Stimulated activated naive CD4-positive, alpha-beta T cell treated with Interleukin-2 at 50 U/mL for 16 hours (primary cell): ENCODE results near the gene CYP51A1.
A peak's percentile ranks its signal among the peaks of the same experiment; 100 is the strongest.
"Not testable (repeated sequence)": the region's sequence is repeated elsewhere in the genome, so short reads cannot be mapped to it uniquely, and the experiment has no call there.

ENCODE experiments used
- DNase-seq: peaks from one replicate; lab custom pipeline; 2025; lab: John Stamatoyannopoulos, UW

CYP51A1 gene

GRCh38 chr7:92134271-92135051, at the start of gene CYP51A1:
Gene CYP51A1, minus strand, starts transcription at chr7:92134477. Its CDS starts 113 bp downstream, at chr7:92134364.
- peak; percentile 90 for DNase-seq

- peak; percentile 83 for DNase-seq
These were observed 44.9 kb upstream of the CYP51A1 start, which contains the start of gene LRRD1 for GRCh38 chr7:92178928-92179924. Gene LRRD1, minus strand, starts transcription at chr7:92179142. Its CDS starts 13,940 bp downstream, at chr7:92165202.

GRCh38 chr7:92177362-92177761, 43.1 kb upstream of the CYP51A1 start:
- DNase-seq: no peak

GRCh38 chr7:92169529-92169928, 35.3 kb upstream of the CYP51A1 start:
- DNase-seq: not testable (repeated sequence)

- no peak for DNase-seq
These were observed 27.0 kb upstream of the CYP51A1 start for GRCh38 chr7:92161271-92161670.

- no peak for DNase-seq
These were observed 24.6 kb upstream of the CYP51A1 start for GRCh38 chr7:92158660-92159575.

GRCh38 chr7:92156990-92157389, 22.7 kb upstream of the CYP51A1 start:
- no peak for DNase-seq

- DNase-seq: no peak
These were observed 20.9 kb upstream of the CYP51A1 start for GRCh38 chr7:92155108-92155739.

- no peak for DNase-seq
These were observed 16.3 kb upstream of the CYP51A1 start for GRCh38 chr7:92150450-92151017.

GRCh38 chr7:92149736-92150239, 15.5 kb upstream of the CYP51A1 start:
- DNase-seq: no peak

- not testable (repeated sequence) for DNase-seq
These were observed 9.1 kb upstream of the CYP51A1 start for GRCh38 chr7:92143192-92143880.

- not testable (repeated sequence) for DNase-seq
These were observed 8.5 kb upstream of the CYP51A1 start for GRCh38 chr7:92142791-92143190.

GRCh38 chr7:92141161-92141560, 6.9 kb upstream of the CYP51A1 start:
- DNase-seq: no peak

GRCh38 chr7:92137557-92137956, 3.3 kb upstream of the CYP51A1 start:
- no peak for DNase-seq

- DNase-seq: no peak
These were observed 994 bp upstream of the CYP51A1 start for GRCh38 chr7:92135052-92135889.

- peak; percentile 57 for DNase-seq
These were observed 473 bp downstream of the CYP51A1 start for GRCh38 chr7:92133737-92134270.

- no peak for DNase-seq
These were observed 1.0 kb downstream of the CYP51A1 start for GRCh38 chr7:92133133-92133736.

- no peak for DNase-seq
These were observed 2.4 kb downstream of the CYP51A1 start for GRCh38 chr7:92131764-92132330.
